Left lung (tissue), 10 donors: ENCODE data around the gene UCN. TPM values are rescaled to one million over a fixed set of nuclear protein-coding genes. Genes with fewer than 3 reads are reported as not detected.
"Not testable (repeated sequence)": the region's sequence is repeated elsewhere in the genome, so short reads cannot be mapped to it uniquely, and the experiment has no call there.

Experiments used
- ATAC-seq: fragments of 200-7000 bp; cut with Tn5 transposase; one replicate; pipeline ENCODE4 v1.9.1; 2020; ENCODE audit warnings: moderate library complexity
- DNase-seq, 4 donors: peaks; one replicate each; pipeline ENCODE4 v3.0.0-alpha.2; 2013 to 2020
- H3K27ac ChIP-seq, 2 donors: fragments of 200-600 bp; sonication (generic) in 1 of 2; one replicate each; pipeline versions ENCODE4 v1.5.0 to v1.8.0; 2020 to 2021
- H3K27me3 ChIP-seq, 2 donors: fragments of 200-600 bp; sonication (generic) in 1 of 2; one replicate each; pipeline versions ENCODE4 v1.5.0 to v1.8.0; 2020 to 2021
- H3K36me3 ChIP-seq, 2 donors: fragments of 200-600 bp; sonication (generic) in 1 of 2; one replicate each; pipeline versions ENCODE4 v1.5.0 to v1.8.0; 2020 to 2021
- H3K4me1 ChIP-seq, 2 donors: fragments of 200-600 bp; one replicate each; pipeline ENCODE4 v1.8.0; 2021
- H3K4me3 ChIP-seq, 2 donors: fragments of 200-600 bp; sonication (generic) in 1 of 2; one replicate each; pipeline versions ENCODE4 v1.5.0 to v1.8.0; 2020 to 2021; ENCODE audit warnings: mild to moderate bottlenecking in 1 of 2
- H3K9me3 ChIP-seq, 2 donors: fragments of 200-600 bp; sonication (generic) in 1 of 2; one replicate each; pipeline versions ENCODE4 v1.5.0 to v1.8.0; 2020 to 2021
- intact Hi-C, 2 donors: fragments of 100-400 bp; cut with DNase I; formaldehyde crosslinking; loops; one replicate each; pipeline versions ENCODE4 v1.11.2 to v1.14.2; 2022
- polyA plus RNA-seq, 6 donors: library from polyadenylated mRNA; unstranded; fragments of 120-200 nt; gene quantifications; one replicate each; pipeline ENCODE4 v1.2.1, GENCODE V29; 2013; ENCODE audit not compliant: insufficient read length in 6 of 6
- total RNA-seq, 2 donors: library from RNA; stranded (reverse); fragmentation: NEBNext Ultra II Directional; extraction: Animal tissue kit (Norgen Biotek cat#: 25700); gene quantifications; one replicate each; pipeline ENCODE4 v1.2.1, GENCODE V29; 2021
- TF ChIP-seq, protein P1 (sequence below), 2 donors: fragments of 200-600 bp; sonication (generic) in 1 of 2; IDR thresholded peaks; one replicate each; pipeline versions ENCODE4 v1.5.0 to v1.8.0; 2021; ENCODE audit warnings: antibody characterized with exemption in 2 of 2
- donor health status: DM: no; HTN: yes; CAD: no.
- donor health status: DM: no; HTN: no; CAD: no.

Gene UCN
- total and polyA plus RNA-seq, 8 donors, result 1.3 to 2.6 (median 1.8) TPM

DNA sequence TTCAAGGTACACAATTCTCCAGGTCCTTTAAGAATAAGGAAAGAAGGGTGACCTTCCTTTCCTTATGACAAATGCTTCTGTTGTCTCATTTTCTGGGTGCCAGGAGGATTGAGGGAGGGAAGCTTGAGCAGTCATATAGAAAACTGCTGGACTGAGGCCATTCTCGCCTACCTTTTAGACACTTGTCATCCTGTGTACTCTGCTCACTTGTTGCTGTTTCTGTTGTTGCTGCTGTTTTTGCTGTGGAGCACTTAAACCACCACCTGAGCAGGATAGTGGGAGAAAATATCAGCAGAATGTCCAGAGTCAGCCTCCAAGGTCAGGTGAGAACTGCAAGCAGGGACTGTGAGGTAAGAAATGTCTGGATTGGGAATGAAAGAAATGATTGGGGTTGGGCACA is 30.2 kb downstream of the UCN start:
- H3K27me3 ChIP-seq, result peaks cover 0 to 36% of the 10 kb centered on the region in 2 donors
- intact Hi-C loops, result no loop called here
- H3K27ac ChIP-seq, result no peak overlapping the region
- no peaks in the 10 kb centered on the region for H3K9me3 ChIP-seq
- no peaks in the 10 kb centered on the region for H3K36me3 ChIP-seq
- no peak for DNase-seq
- no peak for ATAC-seq
- no peak overlapping the region for H3K4me3 ChIP-seq
- H3K4me1 ChIP-seq, result peaks cover 0 to 4% of the 10 kb centered on the region in 2 donors
- TF ChIP-seq, protein P1, sequence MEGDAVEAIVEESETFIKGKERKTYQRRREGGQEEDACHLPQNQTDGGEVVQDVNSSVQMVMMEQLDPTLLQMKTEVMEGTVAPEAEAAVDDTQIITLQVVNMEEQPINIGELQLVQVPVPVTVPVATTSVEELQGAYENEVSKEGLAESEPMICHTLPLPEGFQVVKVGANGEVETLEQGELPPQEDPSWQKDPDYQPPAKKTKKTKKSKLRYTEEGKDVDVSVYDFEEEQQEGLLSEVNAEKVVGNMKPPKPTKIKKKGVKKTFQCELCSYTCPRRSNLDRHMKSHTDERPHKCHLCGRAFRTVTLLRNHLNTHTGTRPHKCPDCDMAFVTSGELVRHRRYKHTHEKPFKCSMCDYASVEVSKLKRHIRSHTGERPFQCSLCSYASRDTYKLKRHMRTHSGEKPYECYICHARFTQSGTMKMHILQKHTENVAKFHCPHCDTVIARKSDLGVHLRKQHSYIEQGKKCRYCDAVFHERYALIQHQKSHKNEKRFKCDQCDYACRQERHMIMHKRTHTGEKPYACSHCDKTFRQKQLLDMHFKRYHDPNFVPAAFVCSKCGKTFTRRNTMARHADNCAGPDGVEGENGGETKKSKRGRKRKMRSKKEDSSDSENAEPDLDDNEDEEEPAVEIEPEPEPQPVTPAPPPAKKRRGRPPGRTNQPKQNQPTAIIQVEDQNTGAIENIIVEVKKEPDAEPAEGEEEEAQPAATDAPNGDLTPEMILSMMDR (IDR thresholded peaks at IDR 0.05), result no peak

DNA sequence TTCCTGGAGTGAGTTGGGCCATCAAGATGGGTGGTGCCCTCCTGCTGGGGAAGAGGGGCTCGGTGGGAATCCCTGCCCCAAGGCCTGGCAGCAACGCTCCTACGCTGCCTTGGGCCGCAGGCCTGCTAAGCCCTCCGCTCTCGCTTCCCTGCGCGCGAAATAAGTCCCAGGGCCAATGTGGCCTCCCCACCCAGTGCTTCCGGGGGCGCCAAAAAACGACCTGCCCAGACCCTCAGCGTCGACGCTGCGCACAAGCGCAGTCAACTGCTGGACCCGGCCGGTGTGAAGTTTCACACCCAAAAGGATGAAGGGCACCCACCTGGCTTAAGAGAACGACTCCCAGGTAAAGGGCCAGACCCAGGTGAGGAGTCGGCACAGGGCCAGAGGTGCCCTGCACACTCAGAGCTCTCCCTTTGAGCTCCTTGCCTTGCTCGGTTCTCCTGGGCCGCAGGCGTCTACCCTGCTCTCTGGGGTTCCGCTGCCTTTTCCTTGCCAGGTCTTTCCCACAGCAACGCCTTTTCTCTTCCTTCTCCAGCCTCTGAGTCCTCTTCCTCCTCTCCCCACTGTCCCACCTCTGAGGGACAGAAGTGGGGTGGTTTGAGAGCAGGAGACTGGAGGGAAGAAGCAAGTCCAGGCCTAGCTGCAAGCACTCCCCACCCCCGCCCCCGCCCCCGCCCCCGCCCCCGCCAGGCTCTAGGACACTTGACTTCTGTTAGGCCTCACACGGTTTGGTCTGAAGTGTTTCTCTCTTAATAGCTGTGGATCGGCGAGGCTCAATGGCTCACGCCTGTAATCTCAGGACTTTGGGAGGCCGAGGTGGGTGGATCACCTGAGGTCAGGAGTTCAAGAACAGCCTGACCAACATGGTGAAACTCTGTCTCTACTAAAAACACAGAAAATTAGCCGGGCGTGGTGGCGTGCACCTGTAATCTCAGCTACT is 32.8 kb downstream of the UCN start, which contains the start of gene DNAJC5G:
TSS of gene DNAJC5G (plus strand) at position 223 of the 940 bp plus-strand sequence. CDS start 1,296 bp downstream, outside the sequence.
- no peaks in the 10 kb centered on the region for H3K36me3 ChIP-seq
- no peaks in the 10 kb centered on the region for H3K9me3 ChIP-seq
- H3K4me3 ChIP-seq, result no peak within 1 kb of the TSS
- DNase-seq (no peak), ATAC-seq (peak; percentile 77)
- peaks cover 0 to 28% of the 10 kb centered on the region in 2 donors for H3K27me3 ChIP-seq
- TF ChIP-seq, protein P1 (IDR thresholded peaks at IDR 0.05), result no peak
- H3K27ac ChIP-seq, result no peak within 1 kb of the TSS
- intact Hi-C loops, result no loop called here
- H3K4me1 ChIP-seq, result peaks cover 0 to 4% of the 10 kb centered on the region in 2 donors

DNA sequence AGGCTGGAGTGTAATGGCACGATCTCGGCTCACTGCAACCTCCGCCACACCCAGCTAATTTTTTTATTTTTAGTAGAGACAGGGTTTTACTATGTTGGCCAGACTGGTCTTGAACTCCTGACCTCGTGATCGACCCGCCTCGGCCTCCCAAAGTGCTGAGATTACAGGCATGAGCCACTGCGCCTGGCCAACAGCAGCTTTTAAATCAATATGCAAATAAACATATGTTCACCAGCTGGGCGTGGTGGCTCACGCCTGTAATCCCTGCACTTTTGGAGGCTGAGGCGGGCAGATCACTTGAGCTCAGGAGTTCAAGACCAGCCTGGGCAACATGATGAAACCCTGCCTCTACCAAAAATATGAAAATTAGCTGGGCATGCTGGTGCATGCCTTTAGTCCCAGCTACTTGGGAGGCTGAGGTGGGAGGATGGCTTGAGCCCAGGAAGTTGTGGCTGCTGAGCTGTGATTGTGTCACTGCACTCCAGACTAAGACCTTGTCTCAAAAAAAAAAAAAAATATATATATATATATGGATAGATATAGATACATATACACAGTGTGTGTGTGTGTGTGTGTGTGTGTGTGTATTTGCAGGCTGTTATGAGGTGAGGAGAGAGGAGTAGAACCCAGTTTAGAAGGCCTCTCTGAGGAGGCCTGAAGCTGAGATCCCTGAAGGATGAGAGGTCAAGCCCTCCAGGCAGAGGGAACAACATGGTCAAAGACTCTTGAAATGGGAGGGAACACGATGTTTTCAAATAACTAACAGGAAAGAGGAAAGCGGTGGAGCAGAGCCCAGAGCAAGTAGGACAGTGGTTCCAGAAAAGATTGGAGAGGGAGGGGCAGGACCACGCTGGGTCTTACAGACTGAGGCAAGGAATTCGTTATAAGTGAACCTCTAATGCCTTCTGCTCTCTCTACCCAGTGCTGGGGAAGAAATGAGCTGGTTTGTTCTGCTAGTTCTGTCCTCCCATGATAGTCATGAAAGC is 35.4 kb downstream of the UCN start:
- H3K9me3 ChIP-seq, DNase-seq, H3K27ac ChIP-seq: not testable (repeated sequence)

DNA sequence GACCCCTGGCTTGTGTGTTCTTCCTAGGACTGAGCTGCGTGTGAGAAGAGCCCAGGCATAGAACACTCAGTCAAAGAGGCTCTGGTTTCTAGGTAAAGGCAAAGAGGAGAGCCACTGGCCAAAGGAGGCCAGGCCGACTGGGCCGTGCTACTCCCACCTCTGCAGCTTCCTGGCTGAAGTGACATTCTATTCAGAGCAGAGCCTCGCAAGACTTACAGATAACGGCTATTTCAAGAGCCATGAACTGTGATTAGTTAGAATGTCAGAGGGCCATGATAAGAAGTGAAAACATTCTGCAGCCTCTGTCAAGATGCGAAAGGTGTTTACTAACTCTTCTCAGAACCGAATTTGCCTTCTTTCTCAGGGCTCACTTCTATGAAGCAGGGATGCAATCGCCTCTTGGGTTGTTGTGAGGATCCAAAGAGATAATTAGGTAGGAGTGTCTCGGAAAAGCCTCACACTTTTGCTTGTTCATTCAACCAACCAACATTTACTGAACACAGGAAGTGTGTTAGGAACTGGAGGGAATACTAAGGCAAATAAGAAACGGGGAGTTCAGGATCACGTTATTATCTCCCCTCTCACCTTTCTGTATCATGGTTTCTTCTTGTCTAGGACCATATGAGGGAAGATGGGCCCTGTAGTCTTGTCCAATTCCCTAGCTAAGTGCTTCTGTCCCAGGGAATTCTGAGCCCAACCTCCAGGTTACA is 36.5 kb downstream of the UCN start:
- Histone ChIP-seq H3K27ac (no peak overlapping the region), H3K4me3 (no peak overlapping the region), H3K9me3 (no peaks in the 10 kb centered on the region), H3K36me3 (no peaks in the 10 kb centered on the region), H3K4me1 (no peaks in the 10 kb centered on the region), H3K27me3 (peaks cover 0 to 41% of the 10 kb centered on the region in 2 donors)
- ATAC-seq, result no peak
- TF ChIP-seq, protein P1 (IDR thresholded peaks at IDR 0.05), result no peak
- no peak for DNase-seq
- intact Hi-C loops, result no loop called here

More for the DNA sequence above, 35.4 kb downstream of the UCN start:
- intact Hi-C loops, H3K4me1 ChIP-seq, H3K4me3 ChIP-seq, H3K36me3 ChIP-seq: not testable (repeated sequence)
- peak; percentile 11 for ATAC-seq
- peaks cover 0 to 41% of the 10 kb centered on the region in 2 donors for H3K27me3 ChIP-seq

DNA sequence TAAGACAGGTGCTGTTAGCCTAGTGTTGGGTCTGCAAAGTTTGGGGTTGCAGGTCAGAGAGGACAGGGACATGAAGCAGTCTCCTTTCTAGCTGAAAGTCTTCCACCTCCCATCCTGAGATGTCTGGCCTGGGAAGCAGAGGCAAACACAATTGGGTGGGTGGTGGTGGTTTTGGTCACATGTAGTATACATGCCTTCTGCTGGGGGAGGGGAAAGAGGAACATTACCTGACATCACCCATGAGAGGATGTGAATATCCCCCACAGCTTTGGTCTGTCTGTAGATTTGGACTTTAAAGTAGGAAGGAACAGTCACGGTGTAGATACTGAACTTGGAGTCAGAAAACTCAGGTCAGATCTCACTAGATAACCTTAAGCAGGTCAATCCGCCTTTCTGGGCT is 37.6 kb downstream of the UCN start:
- Histone ChIP-seq H3K27me3 (peaks cover 2 to 52% of the 10 kb centered on the region in 2 donors), H3K4me1 (no peaks in the 10 kb centered on the region), H3K4me3 (no peak overlapping the region), H3K9me3 (no peaks in the 10 kb centered on the region), H3K27ac (no peak overlapping the region), H3K36me3 (no peaks in the 10 kb centered on the region)
- ATAC-seq (no peak), DNase-seq (no peak)
- TF ChIP-seq, protein P1 (IDR thresholded peaks at IDR 0.05), result no peak
- intact Hi-C loops, result no loop called here
